ENCODE data around the gene SMAD6. TPM values are rescaled to one million over a fixed set of nuclear protein-coding genes. Genes with fewer than 3 reads are reported as not detected.

Gene SMAD6
- total and polyA plus RNA-seq, 9 of the 15 experiments (the other 6 are each of a cell fraction or from before 2014, with no cell fraction given), result 0.10 to 15.5 (median 3.7) TPM

GRCh38 chr15:66739287-66739686 lies 37.3 kb downstream of the SMAD6 start (continued):
- no peak for TF ChIP-seq E2F4 (CRISPR knock-in tag; IDR thresholded peaks at IDR 0.05; ENCODE audit: low read depth)
- no peak for TF ChIP-seq ZFP30 (CRISPR knock-in tag; IDR thresholded peaks at IDR 0.05; ENCODE audit: borderline replicate concordance)
- no peak for TF ChIP-seq NFYB (IDR thresholded peaks at IDR 0.05; ENCODE audit: extremely low read depth, insufficient read length)
- TF ChIP-seq ZNF668 (CRISPR knock-in tag; IDR thresholded peaks at IDR 0.05), result no peak
- TF ChIP-seq TBL1XR1 (IDR thresholded peaks at IDR 0.05; ENCODE audit: low read length in 2 of 2), result no peak
- no peak for TF ChIP-seq DACH1 (IDR thresholded peaks at IDR 0.05; ENCODE audit: partially characterized antibody)
- TF ChIP-seq MITF (IDR thresholded peaks at IDR 0.05), result no peak
- no peak for TF ChIP-seq SETDB1 (IDR thresholded peaks at IDR 0.05; ENCODE audit: low read length)
- TF ChIP-seq SRSF9 (IDR thresholded peaks at IDR 0.05; ENCODE audit: borderline replicate concordance, low read depth, low read length), result no peak
- no peak for TF ChIP-seq SNIP1 (IDR thresholded peaks at IDR 0.05; ENCODE audit: low read depth)
- TF ChIP-seq POLR2B (IDR thresholded peaks at IDR 0.05; ENCODE audit: low read depth, partially characterized antibody), result no peak

All from K562 (cell line).